Epidermal melanocyte (primary cell): ENCODE data around the gene BIRC6.
"Not testable (repeated sequence)": the region's sequence is repeated elsewhere in the genome, so short reads cannot be mapped to it uniquely, and the experiment has no call there.

Experiments used
- DNase-seq: peaks from one replicate; pipeline ENCODE4 v3.0.0; 2011; ENCODE audit warnings: low spot score; ENCODE audit not compliant: insufficient read length

The BIRC6 gene

DNA sequence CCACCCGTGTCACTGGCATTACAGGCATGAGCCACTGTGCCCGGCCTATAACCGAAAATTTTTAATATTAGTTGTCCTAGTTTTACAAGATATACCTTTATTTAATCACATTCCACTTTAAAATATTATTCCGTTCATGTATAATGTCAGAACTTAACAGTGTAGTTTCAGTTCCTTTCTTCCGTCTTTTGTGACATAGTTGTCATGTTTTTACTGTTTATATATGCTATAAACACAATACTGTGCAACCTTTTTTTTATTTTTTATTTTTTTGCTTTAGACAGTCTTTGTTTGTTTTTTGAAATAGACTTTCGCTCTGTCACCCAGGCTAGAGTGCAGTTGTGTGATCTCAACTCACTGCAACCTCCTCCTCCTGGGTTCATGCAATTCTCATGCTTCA is 141.5 kb downstream of the BIRC6 start:
- DNase-seq: no peak

DNA sequence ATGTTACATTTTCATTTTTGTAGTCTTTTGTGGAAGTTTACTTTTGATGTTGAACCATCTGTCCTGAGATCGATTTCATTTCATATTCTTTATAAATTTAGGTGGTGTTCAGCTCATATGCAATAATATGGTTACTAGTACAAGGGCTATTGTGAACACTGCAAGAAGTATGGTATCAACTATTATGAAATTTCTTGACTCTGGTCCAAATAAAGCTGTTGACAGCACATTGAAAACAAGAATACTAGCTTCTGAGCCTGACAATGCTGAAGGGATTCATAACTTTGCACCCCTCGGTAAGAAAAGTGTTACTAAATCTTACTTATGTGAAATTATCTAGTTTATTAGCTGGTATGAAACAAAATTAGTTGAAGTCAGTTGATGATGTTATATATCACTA is 146.1 kb downstream of the BIRC6 start:
- DNase-seq: no peak

DNA sequence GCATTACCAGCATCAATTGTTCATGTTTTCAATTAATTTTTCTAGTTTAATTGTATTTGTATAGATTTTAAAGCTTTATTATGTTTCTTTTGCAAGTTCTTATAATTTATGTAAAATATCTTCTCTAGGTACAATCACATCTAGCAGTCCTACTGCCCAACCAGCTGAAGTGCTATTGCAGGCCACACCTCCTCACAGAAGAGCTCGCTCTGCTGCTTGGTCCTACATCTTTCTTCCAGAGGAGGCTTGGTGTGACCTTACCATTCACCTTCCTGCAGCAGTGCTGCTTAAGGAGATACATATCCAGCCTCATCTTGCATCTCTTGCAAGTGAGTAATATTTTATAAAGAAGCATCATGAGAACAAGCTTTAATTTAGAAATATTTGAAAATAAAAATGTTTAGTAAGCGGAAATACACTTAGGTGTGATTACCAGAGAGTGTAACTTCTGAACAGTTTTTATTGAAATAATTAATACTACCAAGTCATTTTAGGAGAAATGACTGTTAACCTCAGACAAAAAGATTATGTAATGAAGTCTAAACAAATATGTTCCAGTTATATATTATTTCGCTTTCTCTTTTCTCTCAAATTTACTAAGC is 148.2 kb downstream of the BIRC6 start:
- DNase-seq: no peak

DNA sequence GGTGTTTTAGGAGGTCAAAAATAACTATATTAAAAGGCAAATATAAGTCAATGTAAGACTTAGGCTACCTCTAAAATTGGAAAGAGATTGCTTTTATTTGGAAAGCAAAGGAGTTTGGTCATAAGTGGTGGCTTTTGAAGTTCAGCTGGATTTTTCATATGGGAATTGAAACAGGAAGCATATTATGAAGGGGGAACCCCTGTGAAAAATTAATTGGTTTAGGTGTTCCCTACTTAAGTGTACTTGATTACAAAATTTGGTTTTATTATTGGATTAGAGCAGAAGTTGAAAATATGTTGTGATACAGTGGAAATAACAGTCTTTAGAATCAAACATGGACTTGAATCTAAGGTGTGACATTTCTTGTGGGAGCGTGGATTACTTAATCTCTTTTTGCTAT is 149.6 kb downstream of the BIRC6 start:
- no peak for DNase-seq

DNA sequence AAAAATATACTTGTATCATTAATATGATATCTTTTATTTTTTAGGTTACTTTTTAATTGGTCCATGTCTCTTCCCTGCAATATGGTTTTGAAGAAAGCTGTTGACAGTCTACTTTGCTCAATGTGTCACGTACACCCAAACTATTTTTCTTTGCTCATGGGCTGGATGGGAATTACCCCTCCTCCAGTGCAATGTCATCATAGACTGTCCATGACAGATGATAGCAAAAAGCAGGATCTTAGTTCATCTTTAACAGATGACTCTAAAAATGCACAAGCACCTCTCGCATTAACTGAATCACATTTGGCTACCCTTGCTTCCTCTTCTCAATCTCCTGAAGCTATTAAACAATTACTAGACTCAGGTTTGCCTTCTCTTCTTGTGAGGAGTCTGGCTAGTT is 158.1 kb downstream of the BIRC6 start:
- DNase-seq: no peak

DNA sequence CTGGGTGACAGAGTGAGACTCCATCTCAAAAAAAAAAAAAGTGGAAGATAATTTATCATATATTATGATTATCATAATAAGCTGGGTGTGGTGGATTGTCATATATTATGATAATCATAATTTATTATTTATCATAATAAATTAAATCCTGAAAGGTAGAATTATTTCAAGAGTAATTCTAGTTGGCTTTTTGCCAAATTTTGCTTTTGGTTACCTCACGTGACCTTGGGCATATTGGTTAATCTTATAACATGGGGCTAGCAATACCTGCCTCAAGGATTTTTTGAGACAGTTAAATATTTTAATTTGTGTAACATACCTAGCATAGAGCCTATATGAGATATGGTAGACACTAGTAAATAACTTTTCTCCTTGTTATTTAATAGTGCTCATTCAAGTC is 159.7 kb downstream of the BIRC6 start:
- no peak for DNase-seq

DNA sequence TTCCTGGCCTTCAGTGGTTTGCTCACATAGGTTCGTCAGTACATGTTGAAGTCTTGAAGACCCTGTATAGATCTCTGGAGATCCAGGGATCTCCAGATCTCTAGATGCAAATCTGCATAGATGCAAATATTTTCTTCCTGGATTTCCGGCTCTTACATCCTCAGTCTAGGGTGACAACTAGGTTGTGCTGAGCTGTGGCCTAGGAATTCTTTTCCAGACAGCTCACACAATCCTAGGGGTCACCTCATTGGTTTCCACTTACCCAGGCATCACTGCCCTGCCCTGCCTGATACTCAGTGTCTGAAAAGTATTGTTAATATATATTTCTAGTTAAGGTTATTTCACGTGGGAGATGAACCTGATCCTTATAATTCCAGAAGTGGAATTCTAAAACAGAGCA is 165.9 kb downstream of the BIRC6 start:
- no peak for DNase-seq

DNA sequence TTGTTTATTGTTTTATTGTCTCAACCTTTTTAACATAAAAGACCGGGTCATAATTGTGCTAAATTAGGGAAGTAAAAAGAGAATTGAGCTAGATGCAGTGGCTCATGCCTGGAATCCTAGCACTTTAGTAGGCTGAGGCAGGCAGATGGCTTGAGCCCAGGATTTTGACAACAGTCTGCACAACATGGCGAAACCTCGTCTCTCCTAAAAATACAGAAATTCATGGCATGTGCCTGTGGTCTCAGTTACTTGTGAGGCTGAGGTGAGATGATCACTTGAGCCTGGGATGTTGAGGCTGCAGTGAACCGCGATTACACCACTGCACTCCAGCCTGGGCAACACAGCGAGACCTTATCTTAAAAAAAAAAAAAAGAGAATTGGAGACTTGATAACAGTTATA is 166.9 kb downstream of the BIRC6 start:
- DNase-seq: no peak

DNA sequence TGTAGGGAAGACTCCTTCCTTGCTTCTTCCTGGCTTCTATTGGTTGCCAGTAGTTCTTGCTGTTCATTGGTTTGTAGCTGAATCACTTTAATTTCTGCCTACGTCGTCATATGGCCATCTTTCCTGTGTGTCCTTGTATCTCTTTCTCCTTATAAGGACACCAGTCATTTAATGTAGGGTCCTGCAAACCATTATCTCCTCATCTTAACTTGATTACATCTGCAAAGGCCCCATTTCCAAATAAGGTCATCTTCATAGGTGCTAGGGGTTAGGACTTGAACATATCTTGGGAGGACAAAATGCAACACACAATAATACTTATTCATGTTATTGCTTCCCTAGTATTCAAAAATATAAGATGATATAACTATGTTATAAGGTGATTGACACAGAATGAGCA is 175.5 kb downstream of the BIRC6 start:
- no peak for DNase-seq

DNA sequence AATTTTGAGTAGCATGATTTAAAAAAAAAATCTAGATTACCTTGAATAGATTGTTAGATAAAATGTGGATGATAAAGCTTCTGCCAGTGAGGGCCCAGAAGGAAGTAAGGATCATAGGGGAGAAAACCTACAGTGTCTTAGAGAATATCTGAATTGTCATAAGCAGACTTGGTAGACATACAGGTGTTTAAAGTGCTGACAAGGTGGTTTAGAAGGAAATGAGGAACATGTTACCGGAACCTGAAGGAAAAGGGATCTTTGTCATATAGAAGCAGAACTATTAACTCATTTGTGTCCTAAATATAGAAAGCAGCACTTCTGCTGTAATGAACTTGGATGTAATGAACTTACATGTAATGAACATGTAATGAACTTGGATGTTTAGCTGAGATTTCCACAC is 176.1 kb downstream of the BIRC6 start:
- DNase-seq: no peak

DNA sequence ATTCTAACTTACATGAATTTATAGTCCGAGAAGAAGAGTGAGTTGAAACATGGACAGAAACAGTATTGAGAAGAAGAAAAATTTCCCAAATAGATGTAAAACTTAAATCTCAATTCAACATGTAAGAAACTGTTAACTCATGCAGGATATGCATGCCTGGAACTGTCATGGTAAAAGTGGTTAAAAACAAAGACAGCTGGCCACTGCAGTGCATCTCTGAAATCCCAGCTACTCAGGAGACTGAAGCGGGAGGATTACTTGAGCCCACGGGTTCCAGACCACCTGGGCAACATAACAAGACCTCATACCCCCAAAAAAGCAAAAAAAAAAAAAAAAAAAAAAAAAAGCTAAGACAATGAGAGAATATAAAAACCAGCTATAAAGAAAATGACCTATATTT is 178.0 kb downstream of the BIRC6 start:
- no peak for DNase-seq

DNA sequence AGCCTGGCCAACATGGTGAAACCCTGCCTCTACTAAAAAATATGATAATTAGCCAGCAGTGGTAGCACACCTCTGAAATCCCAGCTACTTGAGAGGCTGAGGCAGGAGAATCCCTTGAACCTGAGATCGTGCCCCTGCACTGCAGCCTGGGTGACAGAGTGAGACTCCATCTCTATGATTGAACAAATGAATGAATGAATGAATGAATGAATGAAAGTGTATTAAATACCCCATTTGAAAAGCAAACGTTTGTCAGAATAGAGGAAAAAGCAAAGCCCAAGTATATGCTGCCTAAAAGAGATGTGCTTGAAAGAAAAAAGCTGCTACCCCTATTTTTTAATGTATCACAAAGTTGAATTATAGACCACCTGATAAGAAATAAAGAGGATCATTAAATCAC is 181.9 kb downstream of the BIRC6 start:
- no peak for DNase-seq

DNA sequence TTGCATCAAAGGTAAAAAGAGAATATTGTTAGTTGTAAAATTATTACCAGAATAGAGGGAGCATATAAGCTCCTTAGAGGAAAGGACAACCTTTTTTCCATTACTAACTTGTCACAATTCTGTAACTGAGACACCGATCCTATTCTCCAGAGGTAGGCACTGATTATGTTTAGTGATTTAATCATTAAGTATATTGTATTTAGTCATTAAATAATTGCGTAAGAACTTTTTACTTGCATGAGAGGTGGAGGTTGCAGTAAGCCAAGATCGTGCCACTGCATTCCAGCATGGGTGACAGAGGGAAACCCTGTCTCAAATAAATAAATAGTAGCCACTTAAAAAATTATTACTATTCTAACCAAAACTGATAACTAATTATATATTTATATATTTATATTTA is 195.7 kb downstream of the BIRC6 start:
- not testable (repeated sequence) for DNase-seq

DNA sequence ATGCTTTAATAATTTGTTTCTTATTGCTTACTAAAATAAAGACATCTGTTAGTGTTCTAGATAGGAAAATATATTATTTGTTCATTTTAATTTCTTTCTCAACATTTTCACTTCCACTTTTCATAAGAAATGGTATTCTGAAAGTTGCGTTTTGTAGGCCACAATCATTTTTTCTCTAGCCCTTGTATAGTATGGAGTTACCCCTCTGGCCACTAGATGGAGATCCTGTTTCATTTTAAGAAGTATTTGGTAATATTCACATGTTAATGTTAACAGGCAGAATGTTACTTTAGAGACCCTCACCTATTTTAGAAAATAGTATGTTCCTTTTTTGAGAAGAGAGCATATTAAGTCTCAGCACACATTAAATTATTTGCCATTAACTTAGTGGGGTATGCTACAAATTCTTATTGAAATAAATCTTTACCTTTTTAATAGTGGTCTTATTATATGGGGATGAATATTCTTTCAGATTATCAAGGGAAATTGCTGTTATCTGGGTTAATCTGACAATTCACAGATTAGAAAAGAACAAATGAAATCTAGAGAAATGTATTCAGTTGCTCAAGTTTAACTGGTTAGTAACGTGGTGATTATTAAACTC is 197.1 kb downstream of the BIRC6 start:
- DNase-seq: peak; percentile 24

DNA sequence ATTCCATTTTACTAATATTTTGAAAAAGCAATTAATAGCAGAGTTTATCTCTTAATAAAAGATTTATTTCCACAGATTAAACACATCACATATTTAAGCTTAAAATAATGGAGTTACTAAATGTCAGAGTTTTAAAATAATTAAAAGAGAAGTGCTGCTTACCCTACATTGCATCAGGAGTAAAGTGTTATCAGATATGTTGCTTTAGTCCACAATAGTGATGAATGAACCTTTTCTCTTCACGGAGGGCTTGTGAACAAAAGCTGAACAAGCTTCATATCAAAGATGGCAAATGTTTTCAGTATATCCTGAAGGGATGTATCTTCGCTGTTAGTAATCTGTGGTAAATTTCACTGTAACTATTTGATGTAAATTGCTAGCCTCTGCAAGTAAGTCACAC is 201.7 kb downstream of the BIRC6 start:
- DNase-seq: no peak

DNA sequence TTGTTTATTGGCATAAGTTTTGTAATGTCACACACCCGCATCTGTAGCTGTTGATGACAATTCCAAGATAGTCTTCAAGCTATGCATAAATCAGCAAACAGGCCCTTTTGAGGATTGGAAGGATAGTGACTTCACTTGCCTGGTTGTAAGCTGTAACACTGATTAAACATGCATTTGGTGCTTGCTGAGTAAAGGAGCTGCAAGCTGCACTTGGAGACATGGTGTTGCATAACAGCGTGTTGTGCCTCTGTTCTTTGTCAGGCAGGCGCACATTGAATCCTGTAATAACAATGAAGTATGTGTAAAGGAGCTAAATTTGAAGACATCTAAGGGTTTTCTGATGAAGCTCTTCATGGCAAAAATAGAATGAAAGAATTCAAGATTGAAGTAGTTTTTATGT is 202.3 kb downstream of the BIRC6 start:
- DNase-seq: no peak

DNA sequence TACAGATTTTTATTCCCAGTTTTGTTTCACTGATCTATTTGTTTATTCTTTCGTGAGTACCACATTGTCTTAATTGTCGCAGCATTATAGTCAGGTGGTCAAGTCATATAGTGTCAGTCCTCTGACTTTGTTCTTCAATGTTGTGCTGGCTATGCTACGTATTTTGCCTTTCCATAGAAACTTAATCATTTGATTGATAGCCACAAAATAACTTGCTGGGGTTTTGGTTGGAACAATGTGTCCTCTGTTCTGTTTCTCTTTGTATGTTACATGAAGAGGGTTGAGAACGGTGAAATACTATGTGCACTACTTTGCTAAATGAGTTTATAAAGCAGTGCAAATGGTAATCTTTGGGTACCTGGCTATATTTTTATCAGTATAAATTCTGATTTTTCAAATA is 206.1 kb downstream of the BIRC6 start:
- no peak for DNase-seq

DNA sequence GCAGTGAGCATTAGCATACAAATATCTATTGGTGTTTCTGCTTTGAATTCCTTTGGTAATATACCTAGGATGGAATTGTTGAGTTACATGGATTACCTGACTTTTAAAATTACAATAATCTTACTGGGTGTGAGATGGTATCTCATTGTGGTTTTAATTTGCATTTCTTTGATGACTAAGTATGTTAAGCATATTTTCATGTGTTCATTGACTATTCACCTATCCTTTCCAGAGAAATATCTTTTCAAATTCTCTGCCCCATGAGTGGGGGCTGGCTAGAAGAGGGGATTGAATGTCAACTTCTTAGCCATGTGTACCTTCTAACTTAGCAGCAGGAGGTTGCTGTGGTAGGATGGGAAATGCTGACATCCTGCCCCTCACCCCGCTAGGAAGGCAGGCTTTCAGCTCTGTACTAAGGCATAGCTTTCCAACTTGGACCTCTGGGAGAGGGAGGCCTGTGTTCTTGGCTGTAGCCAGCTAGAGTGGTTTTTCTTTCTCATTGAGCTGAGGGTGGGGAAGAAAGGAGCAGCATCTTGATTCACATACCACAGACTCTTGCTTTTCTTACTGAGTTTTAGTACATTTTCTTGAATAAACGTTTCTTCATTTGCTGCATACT is 207.7 kb downstream of the BIRC6 start:
- no peak for DNase-seq

DNA sequence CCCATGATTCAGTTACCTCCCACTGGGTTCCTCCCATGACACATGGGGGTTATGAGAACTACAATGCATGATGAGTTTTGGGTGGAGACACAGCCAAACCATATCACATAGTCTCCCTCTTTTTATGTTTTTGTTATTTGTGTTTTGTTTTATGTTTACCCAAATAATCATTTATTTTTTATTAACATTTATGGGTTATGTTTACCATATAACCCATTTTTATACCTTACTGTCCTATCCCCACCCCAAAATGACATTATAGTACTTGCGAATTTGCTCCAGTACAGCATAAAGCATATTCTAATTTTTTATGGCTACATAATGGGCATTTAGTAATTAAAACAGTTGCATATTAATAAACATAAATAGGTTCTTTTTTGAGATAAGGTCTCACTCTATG is 209.1 kb downstream of the BIRC6 start:
- DNase-seq: no peak

DNA sequence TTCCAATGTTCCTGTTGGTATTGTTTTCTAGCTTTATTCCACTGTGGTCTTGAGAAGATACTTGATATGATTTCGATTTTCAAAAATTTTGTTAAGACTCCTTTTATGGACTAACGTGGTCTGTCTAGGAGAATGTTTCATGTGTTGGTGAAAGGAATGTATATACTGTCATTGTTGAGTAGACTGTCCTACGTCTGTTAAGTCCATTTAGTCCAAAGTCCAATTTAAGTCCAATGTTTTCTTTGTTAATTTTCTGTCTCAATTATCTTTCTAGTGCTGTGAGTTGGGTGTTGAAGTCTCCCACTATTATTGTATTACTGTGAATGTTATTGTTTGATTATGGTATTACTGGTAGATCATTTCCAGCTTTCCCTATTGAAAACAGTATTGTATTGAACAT is 215.2 kb downstream of the BIRC6 start:
- no peak for DNase-seq

DNA sequence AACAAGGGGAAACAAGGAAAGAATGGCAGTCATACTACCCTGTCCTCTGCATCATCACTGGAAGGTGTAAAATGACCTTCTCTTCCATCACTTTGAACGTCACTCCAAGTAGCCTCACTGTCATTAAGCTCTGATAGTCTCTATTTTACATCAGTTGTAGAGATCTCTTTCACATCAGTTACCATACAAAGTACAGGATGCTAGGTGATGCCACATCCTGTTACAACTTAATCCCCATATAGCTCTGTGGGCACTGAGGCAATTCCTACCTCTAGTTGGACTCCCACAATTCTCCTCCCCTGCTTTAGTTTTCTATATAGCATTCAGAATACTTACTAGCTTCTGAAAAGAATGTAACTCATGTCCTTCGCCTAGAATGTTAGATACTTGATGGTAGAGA is 215.9 kb downstream of the BIRC6 start:
- no peak for DNase-seq

DNA sequence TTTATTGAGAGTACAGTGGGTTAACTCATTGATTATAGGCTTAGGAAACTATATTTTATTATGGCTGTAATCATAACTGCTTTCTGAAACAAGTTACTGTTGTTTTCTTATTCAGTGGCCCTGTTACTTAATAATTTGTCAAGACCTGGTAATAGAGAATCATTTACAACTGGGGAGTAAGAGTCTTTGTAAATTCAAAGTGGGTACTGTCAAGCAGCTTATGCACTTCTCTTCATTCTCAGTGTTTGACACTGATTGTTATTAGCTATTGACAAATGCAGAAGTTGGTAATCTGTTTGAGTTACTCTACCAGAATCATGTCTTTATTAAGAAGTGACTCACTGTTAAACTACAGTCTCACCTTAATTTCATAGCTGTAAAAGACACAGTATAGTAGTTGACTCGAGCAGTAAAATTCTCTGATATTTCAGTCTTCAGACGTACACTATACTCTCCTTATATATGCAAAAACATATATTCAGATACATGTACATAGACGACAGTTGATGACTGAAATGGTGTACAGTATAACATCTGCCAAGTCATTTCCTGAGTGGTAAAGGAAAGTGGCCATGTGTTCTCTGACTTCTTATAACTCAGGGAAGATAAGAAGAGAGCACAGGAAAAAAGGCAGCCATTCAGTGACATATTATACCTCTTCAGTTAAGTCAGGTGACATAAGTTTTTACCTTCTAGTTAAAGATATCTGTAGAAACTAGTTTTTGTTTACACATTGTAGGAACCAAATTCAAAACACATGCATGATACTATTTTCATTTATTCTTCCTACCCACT is 235.0 kb downstream of the BIRC6 start:
- DNase-seq: no peak

DNA sequence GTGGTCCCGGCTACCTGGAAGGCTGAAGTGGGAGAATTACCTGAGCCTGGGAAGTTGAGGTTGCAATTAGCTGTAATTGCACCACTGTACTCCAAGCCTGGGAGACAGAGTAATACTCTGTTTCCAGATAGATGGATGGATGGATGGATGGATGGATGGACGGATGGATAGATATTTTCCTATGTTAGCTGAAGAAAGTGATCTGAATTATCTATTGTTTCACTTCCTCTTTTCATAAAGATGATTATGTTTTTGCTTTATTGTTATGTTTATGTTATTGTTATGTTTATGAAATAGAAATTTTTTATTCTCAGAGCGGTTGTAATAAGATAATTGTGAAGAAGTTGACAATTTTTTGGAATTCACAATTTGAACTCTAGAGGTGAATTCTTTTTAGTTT is 237.8 kb downstream of the BIRC6 start:
- no peak for DNase-seq
